HG03025 (cell line): Measurements from ENCODE around the gene THRAP3.

ENCODE experiments used
- ATAC-seq: cut with Tn5 transposase; IDR thresholded peaks from one replicate; pipeline ENCODE4 v1.9.1; 2021; ENCODE audit warnings: mild to moderate bottlenecking, moderate library complexity; ENCODE audit not compliant: unreplicated experiment, low FRiP score

THRAP3 gene

DNA sequence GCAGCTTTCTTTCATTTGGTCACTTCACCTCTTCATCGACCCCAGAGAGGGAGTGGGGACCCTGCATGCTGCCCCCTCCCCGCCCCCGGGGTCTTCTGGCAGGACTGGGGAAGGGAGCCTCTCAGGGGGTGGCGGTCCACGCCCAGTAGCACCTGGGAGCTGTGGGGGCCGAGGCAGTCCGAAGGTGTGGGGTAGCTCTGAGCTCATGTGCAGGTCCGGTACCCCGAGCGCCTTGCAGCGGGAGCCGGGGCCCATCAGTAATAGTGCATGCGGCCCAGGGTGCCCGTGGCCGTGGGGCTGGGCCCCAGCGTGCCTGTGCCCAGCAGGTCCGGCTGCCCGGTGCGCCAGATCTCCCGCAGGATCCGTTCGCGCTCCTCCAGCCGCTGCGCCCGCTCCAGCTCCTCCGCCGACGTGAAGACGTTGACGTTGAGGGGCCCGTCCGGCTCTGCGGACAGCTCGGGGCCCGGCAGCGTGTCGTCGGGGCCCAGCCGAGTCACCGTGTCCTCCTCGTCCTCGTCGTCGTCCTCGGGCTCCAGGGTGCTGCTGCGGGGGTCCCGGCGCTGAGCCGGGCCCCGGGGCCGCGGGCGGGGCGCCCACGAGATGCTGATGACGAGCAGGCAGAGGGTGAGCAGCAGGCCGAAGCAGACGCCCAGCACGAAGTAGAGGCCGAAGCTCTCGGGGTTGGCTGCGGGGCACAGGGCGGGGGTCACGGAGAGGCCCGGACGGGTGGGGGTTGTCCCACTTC, 98.0 kb downstream of the THRAP3 start:
- no peak for ATAC-seq

DNA sequence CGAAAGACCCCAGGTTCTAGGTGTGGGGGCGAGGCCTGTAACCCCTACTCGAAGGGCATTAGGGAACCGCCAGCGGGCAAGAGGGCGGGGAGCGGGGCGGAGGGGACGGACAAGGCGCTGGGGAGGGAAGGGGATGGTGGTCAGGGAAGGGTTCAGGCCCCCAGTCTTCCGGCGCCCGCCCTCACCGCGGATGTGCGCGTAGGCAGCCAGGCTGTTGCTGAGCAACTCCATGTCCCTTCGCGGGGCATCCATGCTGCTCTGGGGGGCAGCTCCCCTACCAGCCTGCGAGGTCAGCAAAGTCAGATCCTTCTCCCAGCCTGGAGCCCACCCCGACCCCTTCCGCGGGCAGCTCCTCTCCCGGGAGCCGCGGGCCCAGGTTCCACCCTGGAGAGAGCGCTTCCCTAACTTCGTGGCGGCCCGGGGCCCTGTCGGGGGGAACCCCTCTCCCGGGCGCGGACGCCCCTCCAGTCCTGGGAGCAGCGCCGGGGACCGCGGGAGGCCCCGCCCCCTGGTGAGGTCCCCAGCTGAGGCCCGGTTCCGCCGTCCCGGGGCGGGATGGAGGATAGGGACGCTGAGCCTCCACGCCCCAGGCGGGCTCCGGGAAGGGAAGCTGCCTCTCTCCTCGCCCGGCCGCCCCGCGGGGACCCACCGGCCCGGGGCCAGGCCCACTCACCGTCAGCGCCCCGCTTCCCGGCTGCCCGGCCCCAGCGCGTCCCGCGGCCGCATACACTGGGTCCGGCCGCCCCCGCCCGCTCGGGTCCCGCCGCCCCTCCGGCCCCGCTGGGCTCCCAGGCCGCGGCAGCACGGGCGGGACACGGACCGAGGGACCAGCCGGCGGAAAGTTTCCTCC, 98.8 kb downstream of the THRAP3 start:
- no peak for ATAC-seq

DNA sequence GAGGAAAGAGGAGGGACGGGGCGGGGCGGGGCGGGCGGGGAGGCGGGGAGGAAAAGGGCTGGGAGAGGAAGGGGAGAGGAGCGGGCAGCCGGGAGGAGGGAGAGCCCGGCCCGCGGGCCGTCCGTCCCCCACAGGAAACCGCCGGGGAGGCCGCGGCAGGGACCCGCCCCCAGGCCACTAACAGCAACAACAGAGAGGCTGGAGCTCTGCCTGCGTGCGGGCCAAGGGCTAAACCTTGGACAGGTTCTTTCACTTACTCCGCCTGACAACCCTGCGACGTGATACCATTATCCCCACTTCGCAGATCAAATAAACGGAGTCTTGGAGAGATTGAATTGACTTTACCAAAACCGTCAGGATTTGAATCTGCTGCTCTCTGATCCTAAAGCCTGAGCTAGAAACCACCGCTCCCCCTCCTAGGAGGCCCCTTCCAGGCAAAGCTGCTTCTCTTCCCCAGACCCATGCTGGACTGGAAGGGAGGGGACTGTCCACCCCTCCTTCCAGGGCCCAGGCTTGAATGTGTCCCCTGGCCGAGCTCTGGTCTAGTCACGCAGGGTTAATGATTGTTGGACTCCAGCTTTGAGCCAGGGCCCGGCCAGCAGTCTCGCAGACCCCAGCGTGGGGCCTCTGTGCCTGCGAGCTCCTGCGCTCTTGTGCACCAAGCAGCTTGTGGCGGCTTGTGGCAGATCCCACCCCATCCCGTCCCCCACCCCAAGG, 99.6 kb downstream of the THRAP3 start, which contains the start of gene EVA1B:
TSS of gene EVA1B (minus strand) at position 10 of the 717 bp plus-strand sequence. CDS start 608 bp downstream, outside the sequence.
- no peak for ATAC-seq

DNA sequence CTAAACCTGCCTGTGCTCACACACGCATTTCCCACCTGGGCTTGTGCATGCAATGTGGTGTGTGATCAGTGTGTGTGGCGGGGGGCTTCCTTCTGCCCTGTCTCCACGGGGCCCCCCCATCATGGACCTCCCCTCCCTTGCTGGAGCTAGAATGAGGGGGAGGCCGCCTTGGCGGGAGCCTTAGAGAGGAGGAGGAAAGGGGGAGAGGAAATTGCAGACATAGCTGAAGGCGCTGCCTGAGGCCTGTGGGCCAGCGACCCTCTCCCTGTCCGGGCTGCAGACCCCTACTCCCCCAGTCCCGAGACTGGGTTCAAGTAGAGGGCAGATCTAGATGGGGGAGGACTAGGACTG, 100.1 kb downstream of the THRAP3 start:
- ATAC-seq: no peak

DNA sequence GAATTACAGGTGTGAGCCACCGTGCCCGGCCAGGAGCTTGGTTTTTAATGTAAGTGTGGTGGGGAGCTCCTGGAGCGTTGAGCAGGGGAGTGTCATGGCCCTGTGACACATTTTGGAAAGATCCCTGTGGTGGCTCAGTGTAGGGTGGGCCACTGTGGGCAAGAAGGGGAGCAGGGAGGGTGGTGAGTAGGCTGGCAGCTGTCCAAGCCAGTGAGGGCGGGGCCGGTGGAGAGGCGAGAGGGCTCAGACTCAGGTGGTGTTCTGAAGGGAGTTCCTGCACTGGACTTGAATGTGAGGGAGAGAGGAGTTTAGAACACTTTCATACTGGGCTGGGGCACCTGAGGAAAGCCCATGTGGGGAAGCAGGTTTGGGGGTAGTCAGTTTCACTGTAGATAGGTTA, 102.3 kb downstream of the THRAP3 start:
- ATAC-seq: no peak

DNA sequence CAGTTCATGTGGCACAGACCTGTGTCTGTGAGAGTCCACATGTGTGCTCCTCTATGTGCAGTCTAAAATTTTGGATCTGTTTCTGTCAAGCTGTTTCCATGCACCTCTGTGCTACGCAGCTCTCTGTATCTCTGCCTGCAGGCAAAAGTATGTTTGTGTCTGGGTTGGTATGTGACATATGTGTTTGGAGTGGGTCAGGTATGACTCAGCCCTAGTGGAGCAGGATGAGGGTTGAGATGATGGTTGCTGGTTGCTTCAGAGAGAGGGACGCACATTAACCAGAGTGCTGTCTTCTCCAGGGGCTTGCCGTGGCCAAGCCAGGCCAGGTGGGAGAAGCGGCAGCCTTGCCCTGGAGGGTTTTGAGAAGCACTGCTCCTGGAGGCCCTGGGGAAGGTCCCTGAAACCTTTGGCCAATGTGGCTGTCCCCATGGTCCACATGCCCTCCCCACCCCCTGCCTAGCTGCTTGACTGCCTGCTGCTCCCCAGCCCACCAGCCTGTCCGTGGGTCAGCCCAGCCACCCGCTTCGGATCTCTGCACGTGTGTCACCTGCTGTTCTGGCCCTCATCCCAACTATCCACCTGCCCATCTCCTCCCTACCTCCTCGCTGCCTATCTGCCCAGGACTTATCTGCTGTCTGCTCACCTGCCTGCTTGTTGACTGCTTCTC, 103.3 kb downstream of the THRAP3 start:
- no peak for ATAC-seq

DNA sequence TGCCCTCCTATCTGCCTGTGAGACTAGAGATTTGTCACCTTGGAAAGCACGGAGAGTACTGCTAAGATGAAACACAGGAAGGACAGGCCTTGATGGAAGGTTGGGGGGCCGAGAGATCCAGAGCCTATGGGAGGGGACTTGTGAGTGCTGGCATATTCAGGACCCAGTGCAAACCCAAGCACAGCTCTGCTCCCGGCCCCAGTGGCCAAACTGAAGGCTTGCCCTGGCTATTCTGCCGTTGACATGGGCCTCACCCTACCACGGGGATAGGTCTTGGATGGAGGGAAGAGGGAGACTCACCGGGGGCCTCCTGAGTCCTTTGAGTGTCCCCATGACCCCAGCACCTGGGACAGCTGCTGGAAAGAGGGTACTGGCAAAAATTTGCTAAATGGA, 103.8 kb downstream of the THRAP3 start:
- ATAC-seq: no peak

DNA sequence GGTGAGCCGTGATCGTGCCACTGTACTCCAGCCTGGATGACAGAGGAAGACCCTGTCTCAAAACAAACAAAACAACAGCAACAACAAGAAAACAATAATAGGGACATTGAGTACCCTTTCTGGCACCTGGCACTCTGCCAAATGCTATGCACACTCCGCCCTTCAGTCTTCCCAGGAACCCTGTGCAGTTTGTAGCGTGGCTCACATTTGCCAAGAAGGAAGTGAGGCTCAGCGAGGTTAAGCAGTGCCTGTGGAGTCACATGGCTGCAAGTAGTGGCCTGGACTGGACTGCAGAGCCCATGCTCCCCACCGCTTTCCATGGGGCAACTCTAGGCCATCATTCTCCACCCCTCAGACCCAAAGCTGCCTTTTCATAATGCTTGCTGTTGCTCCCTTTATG, 104.5 kb downstream of the THRAP3 start:
- no peak for ATAC-seq

DNA sequence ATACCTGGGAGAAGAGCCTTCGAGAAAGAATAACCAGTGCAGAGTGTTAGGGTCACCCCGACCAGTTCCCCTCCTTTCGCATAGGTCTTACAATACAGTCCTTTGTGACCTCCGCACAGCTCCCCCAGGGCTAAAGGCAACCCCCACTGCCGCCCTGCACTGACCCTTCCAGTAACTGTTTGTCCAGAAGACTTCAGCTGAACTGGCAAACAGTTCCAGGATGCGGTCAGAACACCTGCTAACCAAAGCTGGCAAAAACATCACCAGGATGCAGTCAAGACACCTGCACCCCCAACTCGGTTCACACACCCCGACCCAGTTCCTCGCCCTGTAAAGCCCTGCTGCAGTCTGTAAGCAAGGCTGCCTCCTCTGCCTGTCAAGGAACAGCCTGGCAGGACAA, 105.6 kb downstream of the THRAP3 start:
- no peak for ATAC-seq

DNA sequence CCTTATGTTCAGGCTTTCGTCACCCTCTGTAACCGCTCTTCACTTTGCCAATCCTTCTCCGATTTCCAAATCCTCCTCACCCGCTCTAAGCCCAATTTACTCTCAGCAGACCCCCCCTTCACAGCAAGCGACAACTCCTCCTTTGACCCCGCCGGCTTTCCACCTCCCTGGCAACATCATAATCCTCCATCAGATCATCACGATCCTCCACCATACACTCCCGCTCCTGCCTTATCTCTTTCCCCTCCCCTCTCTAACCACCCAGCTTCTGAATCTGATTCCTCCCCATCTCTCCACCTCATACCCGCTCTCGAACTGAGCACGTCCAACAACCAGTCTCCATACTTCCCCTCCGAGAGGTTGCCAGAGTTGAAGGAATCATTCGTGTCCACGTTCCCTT, 106.7 kb downstream of the THRAP3 start:
- no peak for ATAC-seq

DNA sequence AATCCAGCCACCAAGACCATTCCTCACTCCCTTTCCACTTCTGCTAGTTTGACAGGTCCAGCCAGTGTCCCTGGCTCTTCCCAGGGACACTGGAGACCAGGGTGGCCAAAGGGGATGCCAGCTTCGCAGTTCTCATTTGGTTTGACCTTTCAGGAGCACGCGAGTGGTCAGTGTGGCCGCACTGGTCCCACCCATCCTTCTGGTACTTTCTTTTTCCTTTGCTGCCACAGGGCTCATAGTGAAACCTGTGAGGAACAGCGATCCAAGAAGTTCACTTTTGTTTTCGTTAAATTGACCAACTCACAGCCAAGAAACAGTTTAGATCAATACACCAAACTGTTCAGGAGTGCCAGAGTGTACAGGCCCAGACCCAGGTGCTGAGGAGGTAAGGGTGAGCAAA, 113.6 kb downstream of the THRAP3 start:
- no peak for ATAC-seq

DNA sequence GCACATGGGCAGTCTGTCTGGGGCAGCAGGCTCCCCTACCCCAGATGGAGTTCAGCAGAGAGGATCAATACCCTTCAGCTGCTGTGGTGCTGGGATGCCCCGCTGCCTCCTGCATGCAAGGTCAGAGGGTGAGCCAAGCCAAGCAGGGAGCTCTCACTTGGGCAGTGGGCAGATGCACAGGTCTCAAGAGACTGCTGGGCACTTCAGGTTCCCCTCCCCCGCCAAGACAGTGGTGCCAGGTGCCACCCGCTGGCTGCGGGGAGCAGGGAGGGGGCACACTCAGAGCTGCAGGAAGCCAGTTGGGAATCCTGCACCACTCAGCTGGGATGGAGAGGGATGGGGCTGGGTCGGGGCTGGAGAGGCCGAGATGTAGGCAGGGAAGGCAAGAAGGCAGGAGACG, 115.0 kb downstream of the THRAP3 start:
- no peak for ATAC-seq

DNA sequence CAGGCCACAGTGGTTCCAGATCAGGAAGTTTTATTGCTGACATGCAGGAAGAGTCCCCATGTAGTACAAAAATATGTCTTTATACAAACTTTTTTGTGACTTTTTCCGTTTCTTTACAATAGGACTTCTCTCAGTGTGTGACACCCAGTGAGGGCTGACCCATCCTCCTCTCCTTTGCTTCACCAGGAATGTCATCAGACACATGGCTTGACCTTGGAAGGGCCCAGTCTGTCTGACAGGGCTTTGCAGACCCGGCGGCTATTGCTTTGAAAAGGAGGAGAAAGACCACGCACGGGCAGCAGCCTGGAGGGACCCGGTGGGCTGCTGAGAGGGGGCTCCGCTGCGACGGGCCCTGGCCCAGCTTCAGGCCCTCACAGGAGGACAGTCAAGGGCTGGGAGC, 115.4 kb downstream of the THRAP3 start:
- ATAC-seq: no peak

DNA sequence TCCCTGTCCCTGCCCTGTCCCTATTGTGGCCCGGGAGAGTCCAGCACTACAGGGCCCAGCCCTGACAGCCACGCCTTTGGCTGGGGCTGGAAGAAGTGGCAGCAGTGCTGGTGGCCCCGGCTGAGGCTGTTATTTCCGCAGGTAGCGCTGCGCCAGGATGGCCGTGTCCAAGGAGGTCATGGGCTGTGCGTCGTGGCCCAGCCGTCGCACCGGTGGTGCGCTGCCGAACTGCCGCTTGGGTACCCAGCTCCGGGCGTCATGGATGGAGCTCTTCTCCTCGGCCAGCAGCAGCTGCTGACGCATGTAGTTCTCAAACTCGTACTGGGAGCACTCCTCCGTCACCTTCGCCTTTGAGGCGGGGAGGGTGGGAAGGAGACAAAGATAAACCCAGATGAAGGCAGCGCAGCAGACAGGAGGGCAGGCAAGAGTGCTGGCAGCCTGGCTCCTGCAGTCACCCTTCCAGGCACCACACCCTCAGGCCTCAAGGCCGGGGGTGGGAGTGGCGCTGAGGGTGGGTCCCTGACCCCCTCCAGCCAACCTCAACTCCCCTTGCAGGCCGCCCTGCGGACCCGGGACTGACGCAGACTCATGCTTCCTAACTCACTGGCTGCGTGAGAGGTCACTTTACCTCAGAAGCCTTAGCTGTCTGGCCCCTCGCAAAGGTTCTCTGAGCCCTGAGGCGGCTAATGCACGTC, 117.5 kb downstream of the THRAP3 start:
- no peak for ATAC-seq

DNA sequence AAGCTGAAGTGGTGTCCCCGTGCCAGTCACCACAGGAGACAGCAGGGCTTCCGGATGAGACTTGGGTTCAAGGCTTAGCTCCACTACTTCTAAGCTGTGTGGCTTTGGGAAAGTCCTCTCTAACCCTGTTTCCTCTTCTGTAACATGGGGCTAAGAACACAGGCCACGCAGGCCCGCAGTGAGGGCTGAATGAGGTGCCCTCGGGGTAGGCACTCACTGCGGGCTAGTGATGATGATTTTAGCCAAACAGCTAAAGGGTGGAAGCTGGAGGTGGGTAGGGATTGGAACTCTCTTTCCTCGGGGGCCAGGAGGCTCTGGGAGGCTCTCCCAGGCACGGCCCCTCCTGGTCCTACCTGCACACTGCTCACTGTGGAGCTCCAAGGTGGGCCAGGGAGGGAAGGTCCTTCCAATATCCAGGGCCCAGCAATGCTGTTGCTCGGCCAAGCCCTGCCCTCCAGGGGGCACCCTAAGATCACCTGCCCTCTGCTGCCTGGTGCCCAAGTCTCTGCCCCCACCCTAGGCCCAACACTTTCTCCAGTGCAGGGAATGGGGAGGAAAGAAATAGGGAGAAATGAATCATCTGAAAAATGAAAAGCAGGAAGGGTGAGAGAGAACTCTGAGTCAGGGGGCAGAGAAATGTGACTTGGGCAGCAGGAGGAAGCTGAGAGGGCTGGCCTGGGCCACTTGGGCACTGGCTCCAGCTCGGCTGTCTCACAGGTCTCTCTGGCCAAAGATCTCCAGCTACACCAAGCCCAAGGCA, 118.4 kb downstream of the THRAP3 start:
- ATAC-seq: no peak

DNA sequence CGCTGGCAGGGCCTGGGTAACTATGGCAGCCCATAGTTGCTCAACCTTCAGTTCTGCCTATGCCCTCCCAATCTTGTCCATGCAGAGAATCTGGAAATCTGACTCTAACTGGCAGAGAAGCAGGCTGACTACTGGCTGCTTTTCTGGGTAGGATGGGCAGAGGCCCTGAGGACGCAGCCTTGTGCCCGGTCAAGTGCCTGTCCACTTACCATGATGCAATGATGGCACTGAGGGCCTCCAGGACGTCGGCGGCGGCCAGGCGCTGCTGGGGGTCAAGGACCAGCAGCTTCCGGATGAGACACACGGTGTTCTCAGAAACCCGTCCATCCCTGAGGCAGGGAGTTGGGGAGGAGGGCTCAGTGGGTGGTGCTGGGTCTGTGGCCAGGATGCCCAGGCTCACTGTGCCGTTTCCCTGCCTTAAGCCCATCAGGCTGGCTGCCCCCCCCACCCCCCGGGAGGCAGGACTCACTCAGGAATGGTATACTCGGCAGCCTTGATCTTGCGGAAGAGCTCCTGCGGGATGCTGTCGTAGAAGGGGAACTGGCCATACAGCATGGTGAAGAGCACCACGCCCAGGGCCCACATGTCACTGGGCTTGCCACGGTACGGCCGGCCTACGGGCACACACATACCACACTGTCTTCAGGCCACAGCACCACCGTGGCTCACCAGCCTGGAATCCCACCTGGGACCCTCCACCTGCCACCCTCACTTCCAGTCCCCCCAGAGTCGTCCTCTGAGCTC, 119.6 kb downstream of the THRAP3 start:
- no peak for ATAC-seq

DNA sequence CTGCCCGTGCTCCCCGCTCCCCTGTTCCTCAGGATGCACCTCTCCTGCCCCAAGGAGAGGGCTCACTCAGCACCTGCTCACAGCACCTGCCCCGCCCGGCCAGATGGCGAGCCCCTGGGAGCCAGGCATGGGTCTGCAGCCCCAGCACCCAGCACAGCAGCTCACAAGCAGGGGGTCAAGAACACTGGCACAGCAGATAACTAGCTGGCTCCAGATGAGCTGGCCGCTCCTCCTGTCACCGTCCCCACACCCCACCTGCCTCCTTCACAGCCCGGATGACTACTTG, 120.1 kb downstream of the THRAP3 start:
- ATAC-seq: no peak

DNA sequence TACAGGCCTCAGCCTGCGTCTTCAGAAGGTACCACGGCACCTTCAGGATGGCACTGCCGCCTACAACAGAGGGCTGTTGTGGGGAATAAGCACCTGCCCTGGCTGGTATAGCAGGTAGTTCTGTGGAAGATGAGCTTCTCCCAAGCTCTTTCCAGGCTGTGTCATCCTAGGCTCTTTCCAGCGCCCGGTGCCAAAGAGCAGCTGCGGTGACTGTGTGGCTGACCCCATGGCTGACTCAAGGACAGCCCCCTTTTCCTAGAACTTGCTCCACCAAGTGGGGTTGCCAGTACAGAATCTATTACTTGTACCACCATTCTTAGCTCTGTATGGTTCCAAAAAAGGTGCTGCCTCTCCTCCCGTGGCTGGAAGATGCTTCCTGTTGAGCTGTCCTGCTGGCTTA, 121.1 kb downstream of the THRAP3 start:
- no peak for ATAC-seq

DNA sequence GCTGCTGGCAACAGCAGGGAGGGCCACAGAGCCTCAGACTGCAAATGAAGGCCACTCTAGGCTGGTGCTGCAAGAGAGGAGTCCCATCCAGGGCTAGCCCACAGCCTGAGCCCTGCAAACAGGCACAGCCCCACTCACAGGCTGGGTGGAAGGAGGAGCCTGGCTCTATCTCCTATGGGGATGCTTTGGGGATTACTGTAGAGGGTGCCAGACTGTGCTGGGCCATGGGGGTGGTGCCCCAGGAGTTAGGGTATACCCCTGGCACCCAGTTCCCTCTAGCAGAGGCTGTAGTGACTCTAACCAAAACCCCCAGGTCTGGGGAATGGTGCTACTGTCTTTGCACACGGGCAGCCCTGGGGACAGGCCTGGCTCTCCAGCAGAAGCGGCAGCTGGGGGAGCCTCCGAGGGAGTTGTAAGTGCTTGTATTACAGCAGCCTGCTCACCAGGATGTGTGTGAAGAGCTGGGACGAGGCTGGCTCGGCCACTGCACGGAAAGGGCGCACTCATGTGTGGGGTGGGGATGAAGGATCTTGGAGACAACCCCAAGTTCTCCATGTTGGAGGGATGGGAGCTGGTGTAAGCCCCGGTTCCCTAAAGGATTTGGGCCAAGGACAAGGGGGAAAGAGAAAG, 122.6 kb downstream of the THRAP3 start:
- no peak for ATAC-seq
